ENCODE data around the gene NIM1K.

NIM1K gene

DNA sequence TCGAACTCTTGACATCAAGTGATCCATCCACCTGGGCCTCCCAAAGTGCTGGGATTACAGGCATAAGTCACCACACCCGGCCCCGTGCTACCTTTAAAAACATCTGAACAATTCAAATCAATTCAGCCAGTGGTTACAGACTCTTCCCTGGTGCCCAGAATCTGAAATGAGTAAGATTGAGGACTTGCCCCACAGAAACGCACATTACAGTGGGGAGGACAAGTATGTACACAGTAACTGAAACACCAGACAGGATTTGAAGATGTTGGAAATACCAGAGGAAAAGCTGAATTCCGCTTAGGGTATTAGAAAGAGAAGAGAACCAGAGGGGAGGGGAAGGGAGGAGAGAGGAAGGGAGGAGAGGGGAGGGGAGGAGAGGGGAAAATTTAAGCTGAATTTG lies 17.8 kb downstream of the NIM1K start:
- H3K4me3 ChIP-seq (ENCODE audit: low read depth, low read length): no peak overlapping the region
- TF ChIP-seq, protein P1, sequence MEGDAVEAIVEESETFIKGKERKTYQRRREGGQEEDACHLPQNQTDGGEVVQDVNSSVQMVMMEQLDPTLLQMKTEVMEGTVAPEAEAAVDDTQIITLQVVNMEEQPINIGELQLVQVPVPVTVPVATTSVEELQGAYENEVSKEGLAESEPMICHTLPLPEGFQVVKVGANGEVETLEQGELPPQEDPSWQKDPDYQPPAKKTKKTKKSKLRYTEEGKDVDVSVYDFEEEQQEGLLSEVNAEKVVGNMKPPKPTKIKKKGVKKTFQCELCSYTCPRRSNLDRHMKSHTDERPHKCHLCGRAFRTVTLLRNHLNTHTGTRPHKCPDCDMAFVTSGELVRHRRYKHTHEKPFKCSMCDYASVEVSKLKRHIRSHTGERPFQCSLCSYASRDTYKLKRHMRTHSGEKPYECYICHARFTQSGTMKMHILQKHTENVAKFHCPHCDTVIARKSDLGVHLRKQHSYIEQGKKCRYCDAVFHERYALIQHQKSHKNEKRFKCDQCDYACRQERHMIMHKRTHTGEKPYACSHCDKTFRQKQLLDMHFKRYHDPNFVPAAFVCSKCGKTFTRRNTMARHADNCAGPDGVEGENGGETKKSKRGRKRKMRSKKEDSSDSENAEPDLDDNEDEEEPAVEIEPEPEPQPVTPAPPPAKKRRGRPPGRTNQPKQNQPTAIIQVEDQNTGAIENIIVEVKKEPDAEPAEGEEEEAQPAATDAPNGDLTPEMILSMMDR (IDR thresholded peaks at IDR 0.05; ENCODE audit: low read depth, low read length, missing control alignments): no peak
- no peak for DNase-seq (ENCODE audit: low read depth)

DNA sequence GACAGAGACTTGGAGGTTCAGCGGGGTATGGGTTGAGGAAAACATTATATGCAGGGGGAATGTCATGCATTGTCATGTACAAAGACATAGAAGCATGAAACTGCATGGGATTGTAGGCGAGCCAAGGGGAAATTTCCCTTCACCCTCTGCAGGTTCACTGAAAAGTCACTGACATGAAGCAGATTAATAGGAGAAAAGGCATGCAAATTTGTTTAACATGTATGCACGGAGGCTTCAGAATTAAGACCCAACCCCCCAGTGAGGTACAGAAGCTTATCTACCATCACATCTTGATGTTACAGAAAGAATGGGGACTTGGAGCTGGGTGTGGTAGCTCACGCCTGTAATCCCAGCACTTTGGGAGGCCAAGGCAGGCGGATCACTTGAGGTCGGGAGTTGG lies 18.5 kb downstream of the NIM1K start:
- no peak overlapping the region for H3K4me3 ChIP-seq (ENCODE audit: low read depth, low read length)
- TF ChIP-seq, protein P1 (IDR thresholded peaks at IDR 0.05; ENCODE audit: low read depth, low read length, missing control alignments): no peak
- DNase-seq (ENCODE audit: low read depth): no peak

DNA sequence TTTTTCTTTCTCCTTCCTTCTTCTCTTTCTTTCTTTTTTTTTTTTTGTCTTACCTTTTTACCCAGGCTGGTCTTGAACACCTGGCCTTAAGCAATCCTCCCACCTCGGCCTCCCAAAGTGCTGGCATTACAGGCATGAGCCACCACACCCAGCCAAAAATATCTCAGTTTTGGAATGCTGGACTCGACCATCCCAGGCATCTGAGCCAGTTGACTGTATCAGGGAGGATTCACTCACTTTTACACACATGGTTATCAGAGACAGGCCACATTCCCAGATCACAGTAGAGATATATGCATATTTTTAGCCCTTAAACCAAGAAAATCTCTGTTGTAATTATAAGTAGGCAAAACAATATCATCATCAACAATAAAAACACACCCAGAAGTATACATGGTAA lies 21.9 kb downstream of the NIM1K start:
- H3K4me3 ChIP-seq (ENCODE audit: low read depth, low read length): no peak overlapping the region
- TF ChIP-seq, protein P1 (IDR thresholded peaks at IDR 0.05; ENCODE audit: low read depth, low read length, missing control alignments): no peak
- DNase-seq (ENCODE audit: low read depth): no peak

DNA sequence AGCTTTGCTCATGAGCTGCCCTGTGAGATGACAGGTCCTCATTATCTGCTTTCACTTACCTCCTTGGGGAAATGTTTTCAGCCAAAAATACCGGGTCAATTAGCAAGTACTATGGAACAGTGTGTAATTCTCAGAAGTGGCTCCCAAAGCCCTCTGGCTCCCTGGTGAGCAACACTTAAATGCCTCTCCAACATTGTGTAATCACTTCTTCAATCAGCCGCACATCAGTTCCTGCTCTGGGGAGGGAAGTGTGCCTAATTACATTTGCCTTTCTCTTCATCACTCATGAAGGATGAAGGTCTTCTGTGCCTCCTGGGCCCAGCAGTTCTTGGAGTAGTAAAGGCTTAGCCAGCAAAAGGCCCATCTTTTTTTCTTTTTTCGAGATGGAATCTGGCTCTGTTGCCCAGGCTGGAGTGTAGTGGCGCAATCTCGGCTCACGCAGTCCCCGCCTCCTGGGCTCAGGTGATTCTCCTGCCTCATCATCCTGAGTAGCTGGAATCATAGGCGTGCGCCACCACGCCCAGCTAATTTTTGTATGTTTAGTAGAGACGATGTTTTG lies 23.1 kb downstream of the NIM1K start:
- H3K4me3 ChIP-seq (ENCODE audit: low read depth, low read length): no peak overlapping the region
- TF ChIP-seq, protein P1 (IDR thresholded peaks at IDR 0.05; ENCODE audit: low read depth, low read length, missing control alignments): no peak
- DNase-seq (ENCODE audit: low read depth): no peak

DNA sequence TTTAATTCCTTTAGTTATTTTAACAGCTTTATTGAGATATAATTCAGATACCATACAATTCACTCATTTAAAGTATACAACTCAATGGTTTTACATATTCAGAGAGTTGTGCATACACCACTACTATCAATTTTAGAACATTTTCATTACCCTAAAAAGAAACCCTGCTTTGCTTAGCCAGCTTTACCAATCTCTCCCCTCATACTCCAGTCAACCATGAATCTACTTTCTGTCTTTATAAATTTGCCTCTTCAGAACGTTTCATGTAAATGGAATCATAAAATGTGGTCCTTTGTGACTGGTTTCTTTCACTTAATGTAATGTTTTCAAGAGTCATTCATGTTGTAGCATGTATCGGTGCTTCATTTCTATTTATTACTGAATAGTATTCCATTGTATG lies 24.9 kb downstream of the NIM1K start:
- no peak for DNase-seq (ENCODE audit: low read depth)

DNA sequence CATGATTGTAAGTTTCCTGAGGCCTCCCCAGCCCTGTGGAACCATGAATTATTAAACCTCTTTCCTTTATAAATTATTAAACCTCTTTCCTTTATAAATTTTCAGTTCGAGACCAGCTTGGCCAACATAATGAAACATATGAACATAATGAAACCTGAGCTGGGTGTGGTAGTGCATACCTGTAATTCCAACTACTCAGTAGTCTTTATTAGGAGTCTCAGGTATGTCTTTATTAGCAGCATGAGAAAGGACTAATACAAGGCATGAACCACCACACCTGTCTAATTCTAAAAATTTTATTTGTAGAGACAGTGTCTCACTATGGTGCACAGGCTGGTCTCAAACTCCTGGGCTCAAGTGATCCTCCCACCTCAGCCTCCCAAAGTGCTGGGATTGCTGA lies 27.1 kb downstream of the NIM1K start:
- DNase-seq (ENCODE audit: low read depth): no peak
- TF ChIP-seq, protein P1 (IDR thresholded peaks at IDR 0.05; ENCODE audit: low read depth, low read length, missing control alignments): no peak
- no peak overlapping the region for H3K4me3 ChIP-seq (ENCODE audit: low read depth, low read length)

More for the DNA sequence above, 24.9 kb downstream of the NIM1K start:
- TF ChIP-seq, protein P1 (IDR thresholded peaks at IDR 0.05; ENCODE audit: low read depth, low read length, missing control alignments): no peak
- no peak overlapping the region for H3K4me3 ChIP-seq (ENCODE audit: low read depth, low read length)

DNA sequence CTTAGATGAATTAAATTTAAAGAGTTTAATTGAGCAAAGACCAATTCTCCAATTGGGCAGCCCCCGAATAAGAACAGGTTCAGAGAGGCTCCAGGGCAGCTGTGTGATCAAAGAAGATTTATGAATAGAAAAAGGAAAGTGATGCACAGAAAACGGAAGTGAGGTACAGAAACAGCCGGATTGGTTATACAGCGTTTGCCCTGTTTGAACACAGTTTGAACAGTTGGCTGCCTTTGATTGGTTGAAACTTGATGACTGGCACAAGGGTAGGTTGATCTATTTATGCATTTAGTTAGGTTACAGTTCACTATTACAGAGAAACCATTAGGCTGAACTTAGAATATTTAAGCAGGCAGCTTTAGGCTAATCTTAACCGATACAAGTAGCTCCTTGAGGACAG lies 29.5 kb downstream of the NIM1K start:
- no peak for DNase-seq (ENCODE audit: low read depth)
- TF ChIP-seq, protein P1 (IDR thresholded peaks at IDR 0.05; ENCODE audit: low read depth, low read length, missing control alignments): no peak
- H3K4me3 ChIP-seq (ENCODE audit: low read depth, low read length): no peak overlapping the region
